H9 (cell line): ENCODE results near the gene ZFP69B. TPM values are rescaled to one million over a fixed set of nuclear protein-coding genes. Genes with fewer than 3 reads are reported as not detected.

Source experiments
- DNase-seq: peaks from one replicate; pipeline ENCODE4 v3.0.0-alpha.2; 2017
- H2AFZ ChIP-seq: one replicate; pipeline ENCODE4 v1.6.1; 2013; ENCODE audit warnings: mild to moderate bottlenecking, low read length, control low read depth, moderate library complexity
- H2AK5ac ChIP-seq: 2 replicates; pipeline ENCODE4 v1.6.1; 2013; ENCODE audit warnings: low read length, control low read depth, mixed read lengths; ENCODE audit not compliant: insufficient read length
- H2BK120ac ChIP-seq: one replicate; pipeline ENCODE4 v1.6.1; 2013; ENCODE audit warnings: low read depth, mild to moderate bottlenecking, low read length, control low read depth, inconsistent platforms; ENCODE audit not compliant: poor library complexity, severe bottlenecking
- H2BK12ac ChIP-seq: 2 replicates; pipeline ENCODE4 v1.6.1; 2013; ENCODE audit warnings: low read length, control low read depth, mixed read lengths, low read depth; ENCODE audit not compliant: insufficient read length
- H2BK15ac ChIP-seq: 2 replicates; pipeline ENCODE4 v1.6.1; 2013; ENCODE audit warnings: low read depth, low read length, control low read depth
- H2BK20ac ChIP-seq: one replicate; pipeline ENCODE4 v1.6.1; 2013; ENCODE audit warnings: low read depth, mild to moderate bottlenecking, low read length, control low read depth, inconsistent platforms; ENCODE audit not compliant: poor library complexity, severe bottlenecking
- H2BK5ac ChIP-seq: 2 replicates; pipeline ENCODE4 v1.6.1; 2013; ENCODE audit warnings: low read length, control low read depth, mixed read lengths; ENCODE audit not compliant: insufficient read length
- H3K14ac ChIP-seq: 2 replicates; pipeline ENCODE4 v1.6.1; 2013; ENCODE audit warnings: low read length, control low read depth; ENCODE audit not compliant: insufficient read depth
- H3K18ac ChIP-seq: 2 replicates; pipeline ENCODE4 v1.6.1; 2013; ENCODE audit warnings: low read depth, mild to moderate bottlenecking, mixed read lengths, low read length, control low read depth; ENCODE audit not compliant: insufficient read length
- H3K23ac ChIP-seq: 2 replicates; pipeline ENCODE4 v1.6.1; 2013; ENCODE audit warnings: low read length, control low read depth, mixed read lengths, low read depth; ENCODE audit not compliant: insufficient read length
- H3K23me2 ChIP-seq: 2 replicates; pipeline ENCODE4 v1.6.1; 2013; ENCODE audit warnings: low read depth, mild to moderate bottlenecking, mixed read lengths, low read length, control low read depth; ENCODE audit not compliant: insufficient read length, poor library complexity, severe bottlenecking
- H3K27ac ChIP-seq: 2 replicates; pipeline ENCODE4 v1.5.1; 2013; ENCODE audit warnings: low read length, control low read depth, mixed read lengths, low read depth; ENCODE audit not compliant: insufficient read length
- H3K27me3 ChIP-seq: 2 replicates; pipeline ENCODE4 v1.6.1; 2013; ENCODE audit warnings: low read length, control low read depth, inconsistent platforms; ENCODE audit not compliant: insufficient read depth
- H3K4ac ChIP-seq: 2 replicates; pipeline ENCODE4 v1.6.1; 2013; ENCODE audit warnings: low read depth, mild to moderate bottlenecking, control low read depth, inconsistent platforms, low read length, moderate library complexity
- H3K4me1 ChIP-seq: 2 replicates; pipeline ENCODE4 v1.6.1; 2013; ENCODE audit warnings: low read length, control low read depth, inconsistent platforms; ENCODE audit not compliant: insufficient read depth
- H3K4me2 ChIP-seq: 2 replicates; pipeline ENCODE4 v1.6.1; 2013; ENCODE audit warnings: low read length, control low read depth, mixed read lengths; ENCODE audit not compliant: insufficient read length, insufficient read depth
- H3K56ac ChIP-seq: 2 replicates; pipeline ENCODE4 v1.6.1; 2013; ENCODE audit warnings: low read depth, mild to moderate bottlenecking, mixed read lengths, low read length, control low read depth; ENCODE audit not compliant: insufficient read length
- H3K79me1 ChIP-seq: 2 replicates; pipeline ENCODE4 v1.6.1; 2013; ENCODE audit warnings: low read depth, mild to moderate bottlenecking, moderate library complexity, low read length, control low read depth, inconsistent platforms; ENCODE audit not compliant: insufficient read depth, poor library complexity, severe bottlenecking
- H3K79me2 ChIP-seq: 2 replicates; pipeline ENCODE4 v1.6.1; 2013; ENCODE audit warnings: low read length, control low read depth, inconsistent platforms; ENCODE audit not compliant: insufficient read depth
- H3K9ac ChIP-seq: 2 replicates; pipeline ENCODE4 v1.6.1; 2013; ENCODE audit warnings: low read length, control low read depth, mixed read lengths; ENCODE audit not compliant: insufficient read length; ENCODE audit errors: extremely low read depth
- H3K9me3 ChIP-seq: one replicate; pipeline ENCODE4 v1.6.1; 2013; ENCODE audit warnings: low read depth, low read length, inconsistent platforms; ENCODE audit not compliant: control insufficient read depth
- H3T11ph ChIP-seq: one replicate; pipeline ENCODE4 v1.6.1; 2013; ENCODE audit warnings: mild to moderate bottlenecking, low read length, control low read depth, inconsistent platforms
- H4K20me1 ChIP-seq: one replicate; pipeline ENCODE4 v1.6.1; 2013; ENCODE audit not compliant: control insufficient read depth, insufficient read length, insufficient read depth
- H4K5ac ChIP-seq: 2 replicates; pipeline ENCODE4 v1.6.1; 2013; ENCODE audit warnings: low read depth, mild to moderate bottlenecking, mixed read lengths, low read length, control low read depth; ENCODE audit not compliant: insufficient read length
- H4K8ac ChIP-seq: replicated peaks from 2 replicates; pipeline ENCODE4 v1.6.1; 2013; ENCODE audit warnings: low read length, control low read depth, mixed read lengths, low read depth; ENCODE audit not compliant: insufficient read length
- H4K91ac ChIP-seq: 2 replicates; pipeline ENCODE4 v1.6.1; 2013; ENCODE audit warnings: low read depth, mild to moderate bottlenecking, moderate library complexity, mixed read lengths, low read length, control low read depth; ENCODE audit not compliant: insufficient read length
- H3K27ac Mint-ChIP-seq, 3 experiments: 2 replicates in 2 of 3; 3 replicates in 1 of 3; pipeline ENCODE4 v1.8.0; 2020 to 2021; ENCODE audit warnings: mixed read lengths in 3 of 3, mild to moderate bottlenecking in 1 of 3, moderate library complexity in 1 of 3
- H3K27me3 Mint-ChIP-seq: 2 replicates; pipeline ENCODE4 v1.8.0; 2021; ENCODE audit warnings: low read depth, mild to moderate bottlenecking, moderate library complexity, mixed read lengths
- H3K36me3 Mint-ChIP-seq, 3 experiments: 2 replicates in 2 of 3; 3 replicates in 1 of 3; pipeline ENCODE4 v1.8.0; 2020 to 2021; ENCODE audit warnings: low read depth in 3 of 3, mixed read lengths in 3 of 3; ENCODE audit not compliant: insufficient read depth in 1 of 3
- H3K4me1 Mint-ChIP-seq, 2 experiments: 2 replicates each; pipeline ENCODE4 v1.8.0; 2020; ENCODE audit warnings: mixed read lengths in 2 of 2
- H3K4me3 Mint-ChIP-seq, 2 experiments: 2 replicates in 1 of 2; 3 replicates in 1 of 2; pipeline ENCODE4 v1.8.0; 2020 to 2021; ENCODE audit warnings: mild to moderate bottlenecking in 2 of 2, mixed read lengths in 2 of 2, moderate library complexity in 1 of 2
- H3K9me3 Mint-ChIP-seq, 2 experiments: 2 replicates in 1 of 2; 3 replicates in 1 of 2; pipeline ENCODE4 v1.8.0; 2020; ENCODE audit warnings: mild to moderate bottlenecking in 2 of 2, mixed read lengths in 2 of 2, moderate library complexity in 1 of 2
- CTCF ChIP-seq: fragments of 200-600 bp; sonication (generic); conservative IDR thresholded peaks from 3 replicates; pipeline ENCODE4 v1.8.0; 2021; ENCODE audit warnings: antibody characterized with exemption, mild to moderate bottlenecking
- WGBS: extraction: QIAGEN DNeasy Blood & Tissue Kit; methylation state at CpG from one replicate; pipeline ENCODE4 v1.1.7; 2013; ENCODE audit warnings: missing lambda C conversion rate, low lambda C conversion rate, mixed read lengths; ENCODE audit not compliant: insufficient read length; ENCODE audit errors: extremely low coverage; 5-methylcytosine and 5-hydroxymethylcytosine counted together
- total RNA-seq: library from RNA; stranded (reverse); gene quantifications from 2 replicates; pipeline ENCODE4 v1.2.1, GENCODE V29; 2021

The ZFP69B gene
- total RNA-seq, 1 experiment from 2014 or later, result 16.2 TPM

GRCh38 chr1:40409467-40409866 lies 40.8 kb upstream of the ZFP69B start:
- Histone ChIP-seq H3K27me3 (no peaks in the 10 kb centered on the region), H3K4me2 (no peak overlapping the region), H3K18ac (no peak overlapping the region), H3T11ph (no peak overlapping the region), H2BK12ac (no peak overlapping the region), H3K79me2 (no peaks in the 10 kb centered on the region), H4K91ac (no peak overlapping the region), H3K27ac (no peak overlapping the region), H4K8ac (no peak overlapping the region), H4K5ac (no peak overlapping the region), H3K14ac (no peak overlapping the region), H2BK15ac (no peak overlapping the region), H3K9me3 (no peaks in the 10 kb centered on the region), H3K23ac (no peak overlapping the region), H2AK5ac (no peak overlapping the region), H2BK20ac (no peak overlapping the region), H3K79me1 (no peaks in the 10 kb centered on the region), H4K20me1 (no peaks in the 10 kb centered on the region), H3K9ac (no peak overlapping the region), H2AFZ (no peak overlapping the region), H2BK5ac (no peak overlapping the region), H3K4me1 (no peaks in the 10 kb centered on the region), H2BK120ac (no peak overlapping the region), H3K56ac (no peak overlapping the region), H3K23me2 (no peaks in the 10 kb centered on the region), H3K4ac (no peak overlapping the region)
- no peaks in the 10 kb centered on the region for H3K9me3 Mint-ChIP-seq
- H3K27me3 Mint-ChIP-seq, result no peaks in the 10 kb centered on the region
- TF ChIP-seq CTCF, result no peak
- peak overlapping the region in 1 of 3 experiments; percentile 86; a peak in 2 of 7 replicates for H3K27ac Mint-ChIP-seq
- WGBS, result no CpG with 5 or more reads among the region's 4 CpGs
- DNase-seq, result no peak
- H3K4me1 Mint-ChIP-seq, result peaks cover 17 to 20% of the 10 kb centered on the region in 2 experiments
- no peak overlapping the region for H3K4me3 Mint-ChIP-seq
- no peaks in the 10 kb centered on the region for H3K36me3 Mint-ChIP-seq
